HK-2 (cell line): ENCODE data around the gene NLRX1.
"Not testable (repeated sequence)": the region's sequence is repeated elsewhere in the genome, so short reads cannot be mapped to it uniquely, and the experiment has no call there.

Experiments used
- DNase-seq: peaks from one replicate; pipeline ENCODE4 v3.0.0-alpha.2; 2018; ENCODE audit not compliant: unreplicated experiment

The NLRX1 gene

GRCh38 chr11:119206511-119207414 is 38.2 kb downstream of the NLRX1 start:
- no peak for DNase-seq

- DNase-seq, result no peak
These were observed 39.0 kb downstream of the NLRX1 start for GRCh38 chr11:119207415-119207960.

- DNase-seq, result no peak
These were observed 40.7 kb downstream of the NLRX1 start for GRCh38 chr11:119209186-119209585.

GRCh38 chr11:119210050-119210449 is 41.5 kb downstream of the NLRX1 start:
- DNase-seq, result no peak

GRCh38 chr11:119218141-119218878 is 49.8 kb downstream of the NLRX1 start:
- DNase-seq, result no peak

GRCh38 chr11:119222308-119222707 is 53.8 kb downstream of the NLRX1 start:
- no peak for DNase-seq

GRCh38 chr11:119222891-119223290 is 54.4 kb downstream of the NLRX1 start:
- DNase-seq, result no peak

- no peak for DNase-seq
These were observed 55.3 kb downstream of the NLRX1 start for GRCh38 chr11:119223856-119224255.

- not testable (repeated sequence) for DNase-seq
These were observed 60.2 kb downstream of the NLRX1 start for GRCh38 chr11:119228535-119229287.

- no peak for DNase-seq
These were observed 60.8 kb downstream of the NLRX1 start for GRCh38 chr11:119229288-119229672.

GRCh38 chr11:119229741-119230140 is 61.2 kb downstream of the NLRX1 start:
- DNase-seq, result no peak
